Measurements from ENCODE around the gene PCDHGB5.

- TF ChIP-seq TEAD4 (IDR thresholded peaks at IDR 0.05): no peak
- TF ChIP-seq EP300 (IDR thresholded peaks at IDR 0.05; ENCODE audit: borderline replicate concordance): no peak
- no peak for TF ChIP-seq YY1 (IDR thresholded peaks at IDR 0.05; ENCODE audit: low read depth)
- no peak for TF ChIP-seq CREB1 (IDR thresholded peaks at IDR 0.05; ENCODE audit: low read depth)
- TF ChIP-seq, protein P1, sequence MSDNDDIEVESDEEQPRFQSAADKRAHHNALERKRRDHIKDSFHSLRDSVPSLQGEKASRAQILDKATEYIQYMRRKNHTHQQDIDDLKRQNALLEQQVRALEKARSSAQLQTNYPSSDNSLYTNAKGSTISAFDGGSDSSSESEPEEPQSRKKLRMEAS (IDR thresholded peaks at IDR 0.05): no peak
Observed at GRCh38 chr5:141369994-141370848, 27.5 kb upstream of the PCDHGB5 start, which contains the start of gene PCDHGB3.

Data from Ishikawa (cell line).